Hypothalamus (tissue), 51 donors: ENCODE data around the gene ATG4A.

Experiments used
- DNase-seq, 51 donors: peaks; one replicate each; lab custom pipeline; 2025; lab: John Stamatoyannopoulos, UW

Gene ATG4A

GRCh38 chrX:108121291-108121690 lies 29.7 kb downstream of the ATG4A start:
- no peak for DNase-seq

GRCh38 chrX:108122748-108123147 lies 31.2 kb downstream of the ATG4A start:
- DNase-seq = no peak

- DNase-seq = no peak
These were observed 32.2 kb downstream of the ATG4A start for GRCh38 chrX:108123591-108124366.

GRCh38 chrX:108126661-108127060 lies 35.1 kb downstream of the ATG4A start:
- no peak for DNase-seq

GRCh38 chrX:108127152-108127551 lies 35.6 kb downstream of the ATG4A start:
- DNase-seq = no peak

- no peak for DNase-seq
These were observed 39.3 kb downstream of the ATG4A start for GRCh38 chrX:108130889-108131288.

GRCh38 chrX:108131471-108131870 lies 39.9 kb downstream of the ATG4A start:
- no peak for DNase-seq

- no peak for DNase-seq
These were observed 40.5 kb downstream of the ATG4A start for GRCh38 chrX:108132034-108132433.

GRCh38 chrX:108132876-108133275 lies 41.3 kb downstream of the ATG4A start:
- DNase-seq = no peak

GRCh38 chrX:108134724-108135123 lies 43.1 kb downstream of the ATG4A start:
- DNase-seq = no peak

- DNase-seq = peak in 1 of 51 donors; percentile 0
These were observed 47.5 kb downstream of the ATG4A start for GRCh38 chrX:108138814-108139702.

GRCh38 chrX:108148524-108148923 lies 56.9 kb downstream of the ATG4A start:
- no peak for DNase-seq

GRCh38 chrX:108156082-108156481 lies 64.5 kb downstream of the ATG4A start:
- DNase-seq = no peak

- no peak for DNase-seq
These were observed 65.4 kb downstream of the ATG4A start for GRCh38 chrX:108156934-108157466.

- no peak for DNase-seq
These were observed 66.0 kb downstream of the ATG4A start for GRCh38 chrX:108157628-108158027.

GRCh38 chrX:108159028-108159670 lies 67.6 kb downstream of the ATG4A start:
- no peak for DNase-seq

- no peak for DNase-seq
These were observed 68.7 kb downstream of the ATG4A start for GRCh38 chrX:108160309-108160708.

- no peak for DNase-seq
These were observed 70.7 kb downstream of the ATG4A start for GRCh38 chrX:108162265-108162664.

GRCh38 chrX:108163333-108164082 lies 71.9 kb downstream of the ATG4A start:
- DNase-seq = no peak

GRCh38 chrX:108165383-108166111 lies 74.0 kb downstream of the ATG4A start:
- peak in 5 of 51 donors; percentile 0 to 3 (median 1) for DNase-seq
